HEK293T (cell line): ENCODE measurements around the gene ANXA1.

Source experiments
- BHLHE40 ChIP-seq: fragments of 450-650 bp; IDR thresholded peaks from 2 replicates; pipeline ENCODE4 v1.6.1; 2016; ENCODE audit warnings: mild to moderate bottlenecking, moderate library complexity, borderline replicate concordance
- ELF4 ChIP-seq: fragments of 450-650 bp; IDR thresholded peaks from 2 replicates; pipeline ENCODE4 v1.6.1; 2017; ENCODE audit warnings: antibody characterized with exemption
- FOXM1 ChIP-seq: fragments of 450-650 bp; IDR thresholded peaks from 2 replicates; pipeline ENCODE4 v1.6.1; 2017; ENCODE audit warnings: mild to moderate bottlenecking, borderline replicate concordance
- TARDBP ChIP-seq: fragments of 450-650 bp; IDR thresholded peaks from 2 replicates; pipeline ENCODE4 v1.6.1; 2016

DNA sequence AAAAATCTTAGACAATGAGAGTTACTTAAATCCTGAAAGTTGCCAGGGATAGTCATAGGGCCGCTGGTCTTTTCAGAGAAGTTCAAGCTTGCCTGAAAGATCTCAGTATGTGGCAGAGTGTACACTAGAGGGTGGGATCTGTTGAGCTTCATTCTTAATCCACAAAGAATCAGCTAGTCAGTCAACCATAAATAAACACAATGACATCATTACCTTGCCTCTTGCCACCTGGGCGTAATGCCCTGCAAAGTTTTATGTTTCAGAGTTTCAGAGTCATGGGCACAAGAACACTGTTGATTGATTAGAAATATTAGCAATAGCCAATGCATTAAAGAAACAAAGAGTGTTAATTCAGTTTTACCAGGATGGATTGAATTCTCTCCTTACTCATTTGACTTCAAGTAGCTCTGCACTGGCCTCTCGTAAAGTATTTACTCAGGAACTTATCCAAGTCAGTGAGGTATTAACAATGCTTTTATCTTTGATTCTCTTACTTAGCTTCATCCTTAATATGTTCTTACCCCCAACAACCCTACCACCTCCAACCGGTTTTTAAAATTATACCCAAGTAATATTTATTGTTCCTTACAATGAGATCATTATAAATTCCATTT lies 14.3 kb upstream of the ANXA1 start:
- TF ChIP-seq ELF4 (no peak), FOXM1 (no peak), TARDBP (no peak), BHLHE40 (no peak)
